ENCODE data around the gene ITGA7.

- TF ChIP-seq ZNF384 (IDR thresholded peaks at IDR 0.05) (no peak), FOXA1 (IDR thresholded peaks at IDR 0.05) (no peak), SUZ12 (IDR thresholded peaks at IDR 0.05) (no peak), SP1 (IDR thresholded peaks at IDR 0.05) (no peak), BHLHE40 (IDR thresholded peaks at IDR 0.05; ENCODE audit: borderline replicate concordance) (no peak), FOXK2 (IDR thresholded peaks at IDR 0.05) (no peak), FOXM1 (IDR thresholded peaks at IDR 0.05; ENCODE audit: borderline replicate concordance) (no peak), L3MBTL2 (conservative IDR thresholded peaks at IDR 0.05) (no peak)
- TF ChIP-seq, protein P1, sequence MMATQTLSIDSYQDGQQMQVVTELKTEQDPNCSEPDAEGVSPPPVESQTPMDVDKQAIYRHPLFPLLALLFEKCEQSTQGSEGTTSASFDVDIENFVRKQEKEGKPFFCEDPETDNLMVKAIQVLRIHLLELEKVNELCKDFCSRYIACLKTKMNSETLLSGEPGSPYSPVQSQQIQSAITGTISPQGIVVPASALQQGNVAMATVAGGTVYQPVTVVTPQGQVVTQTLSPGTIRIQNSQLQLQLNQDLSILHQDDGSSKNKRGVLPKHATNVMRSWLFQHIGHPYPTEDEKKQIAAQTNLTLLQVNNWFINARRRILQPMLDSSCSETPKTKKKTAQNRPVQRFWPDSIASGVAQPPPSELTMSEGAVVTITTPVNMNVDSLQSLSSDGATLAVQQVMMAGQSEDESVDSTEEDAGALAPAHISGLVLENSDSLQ (IDR thresholded peaks at IDR 0.05) = no peak
Observed at GRCh38 chr12:55670276-55670675, 37.4 kb downstream of the ITGA7 start.

All from HEK293T (cell line).